GM12891 (cell line): ENCODE results near the gene LAMTOR1.
A peak's percentile ranks its signal among the peaks of the same experiment; 100 is the strongest.

Source experiments
- PAX5 ChIP-seq: IDR thresholded peaks from 2 replicates; pipeline ENCODE4 v1.6.1; 2011; ENCODE audit warnings: low read length, moderate library complexity, mild to moderate bottlenecking; ENCODE audit not compliant: insufficient read depth, severe bottlenecking
- POLR2A ChIP-seq: IDR thresholded peaks from 2 replicates; pipeline ENCODE4 v1.6.1; 2011; ENCODE audit warnings: low read depth, low read length, control low read depth
- POLR2AphosphoS5 ChIP-seq: IDR thresholded peaks from 2 replicates; pipeline ENCODE4 v1.6.1; 2011; ENCODE audit warnings: low read depth, low read length, control low read depth
- POU2F2 ChIP-seq: IDR thresholded peaks from 2 replicates; pipeline ENCODE4 v1.6.1; 2011; ENCODE audit warnings: low read depth, mild to moderate bottlenecking, control low read depth, low read length, moderate library complexity
- SPI1 ChIP-seq: IDR thresholded peaks from 2 replicates; pipeline ENCODE4 v1.6.1; 2011; ENCODE audit warnings: low read depth, low read length, control low read depth

- no peak for TF ChIP-seq POLR2AphosphoS5
- 0 out of 2 replicates have a peak, but pooled peaks have one; percentile 36 for TF ChIP-seq POLR2A
- no peak for TF ChIP-seq SPI1
- no peak for TF ChIP-seq PAX5
- no peak for TF ChIP-seq POU2F2
Observed at GRCh38 chr11:72069787-72070251, 33.3 kb downstream of the LAMTOR1 start.
